NOMO-1 treated with DMSO at 0.1 percent for 48 hours (cell line): ENCODE measurements around the gene CWF19L2.

Source experiments
- DNase-seq: peaks from one replicate; lab custom pipeline; 2025; ENCODE audit not compliant: unreplicated experiment; lab: John Stamatoyannopoulos, UW

Gene CWF19L2

DNA sequence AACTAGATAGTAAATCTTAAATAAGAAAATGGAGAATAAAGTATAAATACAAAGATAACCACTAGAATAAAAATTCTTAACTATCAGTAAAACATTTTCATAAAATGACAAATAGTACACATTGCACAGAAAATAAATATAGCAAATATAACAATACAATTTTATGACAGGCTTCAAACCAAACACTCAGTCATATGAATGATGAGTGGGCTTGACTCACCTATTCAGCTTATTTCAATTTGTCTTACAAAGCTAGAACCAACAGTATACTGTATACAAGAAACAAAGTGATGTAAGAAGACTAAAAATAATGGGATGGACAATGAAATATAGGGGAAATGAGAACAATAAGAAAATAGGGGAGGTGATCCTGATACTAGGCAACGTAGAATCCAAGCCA is 141.2 kb downstream of the CWF19L2 start:
- DNase-seq: no peak

DNA sequence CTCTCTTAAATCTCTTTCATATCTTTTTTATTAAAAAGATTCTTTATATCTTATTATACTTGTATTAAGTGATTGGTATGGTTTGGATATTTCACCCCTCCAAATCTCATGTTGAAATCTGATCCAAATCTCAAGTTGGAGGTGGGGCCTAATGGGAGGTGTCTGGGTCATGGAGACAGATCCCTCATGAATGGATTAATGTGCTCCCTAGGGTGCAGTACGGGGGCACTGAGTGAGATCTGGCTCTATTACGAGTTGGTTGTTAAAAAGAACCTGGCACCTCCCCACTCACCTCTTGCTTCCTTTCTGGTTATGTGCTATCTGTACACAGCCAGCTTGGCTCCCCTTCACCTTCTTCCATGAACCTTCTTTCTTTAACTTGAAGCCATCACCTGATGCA is 149.6 kb downstream of the CWF19L2 start:
- no peak for DNase-seq

GRCh38 chr11:107301878-107302277 is 155.7 kb downstream of the CWF19L2 start:
- DNase-seq: no peak

GRCh38 chr11:107293677-107294344 is 163.8 kb downstream of the CWF19L2 start:
- DNase-seq: no peak

DNA sequence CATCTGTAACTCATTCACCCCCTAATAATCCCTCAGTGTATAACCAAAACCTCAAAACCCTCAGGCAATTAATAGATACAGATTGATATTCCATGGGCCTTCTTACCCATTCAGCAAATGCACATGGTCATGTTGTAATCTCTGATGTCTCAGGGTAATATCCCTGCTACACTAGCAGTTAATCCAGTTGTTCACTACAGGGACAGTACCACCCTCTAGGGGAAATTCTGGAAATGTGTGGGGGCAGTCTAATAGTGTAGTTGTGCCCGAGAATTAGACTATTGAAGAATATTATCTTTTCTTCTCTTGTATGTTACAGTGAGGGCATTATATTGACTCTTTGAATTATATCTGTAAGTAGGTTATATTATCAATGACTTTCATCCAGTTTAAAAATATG is 175.4 kb downstream of the CWF19L2 start:
- no peak for DNase-seq
